Measurements from ENCODE around the gene AKR7A2.

GRCh38 chr1:19346026-19346425, 34.1 kb upstream of the AKR7A2 start:
- TF ChIP-seq CTCF (IDR thresholded peaks at IDR 0.05) (no peak), SIN3A (IDR thresholded peaks at IDR 0.05; ENCODE audit: borderline replicate concordance, insufficient read depth, low read depth, low read length) (no peak), POLR2AphosphoS5 (IDR thresholded peaks at IDR 0.05; ENCODE audit: low read depth, low read length) (no peak), TCF7L2 (IDR thresholded peaks at IDR 0.05; ENCODE audit: low read depth, low read length) (no peak), REST (IDR thresholded peaks at IDR 0.05; ENCODE audit: insufficient read depth in 1 of 2, low read depth in 2 of 2, low read length in 1 of 2) (no peak)

All from Panc1 (cell line).